Stomach (tissue), 4 donors: ENCODE measurements around the gene KIF6.

ENCODE experiments used
- EP300 ChIP-seq: sonication (generic); formaldehyde crosslinking; IDR thresholded peaks from one replicate; pipeline ENCODE4 v1.6.1; 2017; ENCODE audit warnings: antibody characterized with exemption
- POLR2A ChIP-seq, 4 donors: fragments of 450-650 bp; IDR thresholded peaks; one replicate each; pipeline ENCODE4 v1.6.1; 2016; ENCODE audit warnings: antibody characterized with exemption in 4 of 4, control low read depth in 2 of 4, mild to moderate bottlenecking in 1 of 4, moderate library complexity in 1 of 4
- POLR2AphosphoS5 ChIP-seq, 3 donors: sonication (generic); formaldehyde crosslinking; IDR thresholded peaks; one replicate each; pipeline ENCODE4 v1.6.1; 2016; ENCODE audit warnings: antibody characterized with exemption in 3 of 3
- TF ChIP-seq, protein P1 (sequence below), 7 experiments: fragments of 450-650 bp in 4 of 7; fragments of 200-600 bp in 3 of 7; sonication (generic) in 3 of 7; IDR thresholded peaks; one replicate each; pipeline ENCODE4 v1.5.1; 2016 to 2019; ENCODE audit warnings: antibody characterized with exemption in 7 of 7, control low read depth in 2 of 7, mild to moderate bottlenecking in 1 of 7

- TF ChIP-seq, protein P1, sequence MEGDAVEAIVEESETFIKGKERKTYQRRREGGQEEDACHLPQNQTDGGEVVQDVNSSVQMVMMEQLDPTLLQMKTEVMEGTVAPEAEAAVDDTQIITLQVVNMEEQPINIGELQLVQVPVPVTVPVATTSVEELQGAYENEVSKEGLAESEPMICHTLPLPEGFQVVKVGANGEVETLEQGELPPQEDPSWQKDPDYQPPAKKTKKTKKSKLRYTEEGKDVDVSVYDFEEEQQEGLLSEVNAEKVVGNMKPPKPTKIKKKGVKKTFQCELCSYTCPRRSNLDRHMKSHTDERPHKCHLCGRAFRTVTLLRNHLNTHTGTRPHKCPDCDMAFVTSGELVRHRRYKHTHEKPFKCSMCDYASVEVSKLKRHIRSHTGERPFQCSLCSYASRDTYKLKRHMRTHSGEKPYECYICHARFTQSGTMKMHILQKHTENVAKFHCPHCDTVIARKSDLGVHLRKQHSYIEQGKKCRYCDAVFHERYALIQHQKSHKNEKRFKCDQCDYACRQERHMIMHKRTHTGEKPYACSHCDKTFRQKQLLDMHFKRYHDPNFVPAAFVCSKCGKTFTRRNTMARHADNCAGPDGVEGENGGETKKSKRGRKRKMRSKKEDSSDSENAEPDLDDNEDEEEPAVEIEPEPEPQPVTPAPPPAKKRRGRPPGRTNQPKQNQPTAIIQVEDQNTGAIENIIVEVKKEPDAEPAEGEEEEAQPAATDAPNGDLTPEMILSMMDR (IDR thresholded peaks at IDR 0.05): no peak
- TF ChIP-seq POLR2A (IDR thresholded peaks at IDR 0.05): no peak
- no peak for TF ChIP-seq EP300
- no peak for TF ChIP-seq POLR2AphosphoS5 (IDR thresholded peaks at IDR 0.05)
These were observed 430.3 kb downstream of the KIF6 start for GRCh38 chr6:39294899-39295298.
